Measurements from ENCODE around the gene GNAS. TPM values are rescaled to one million over a fixed set of nuclear protein-coding genes. Genes with fewer than 3 reads are reported as not detected.

GNAS gene
- total and polyA plus RNA-seq, 4 experiments from 2014 or later = 70.1 to 645 (median 412) TPM

GRCh38 chr20:58874469-58874868 lies 22.0 kb downstream of the GNAS start:
- DNase-seq = no peak
- H3K36me3 ChIP-seq (ENCODE audit: insufficient read depth, low read length) = no peaks in the 10 kb centered on the region
- peaks cover 13% of the 10 kb centered on the region for H3K4me1 ChIP-seq (ENCODE audit: insufficient read depth, low read length)
- CTCF ChIA-PET (ENCODE audit: partially characterized antibody) = interaction anchor here (0.6 to 1.0 kb wide), 3 partner anchors 29 to 621 kb away, joined by 3 read pairs; no protein-coding TSS in a partner anchor
- POLR2A ChIA-PET (ENCODE audit: partially characterized antibody) = interaction anchor here (3.1 kb wide), 1 partner anchor 15 kb away, joined by 8 read pairs; no protein-coding TSS in a partner anchor
- H3K4me3 ChIP-seq (ENCODE audit: low read length in 2 of 2) = no peak overlapping the region
- peaks cover 8 to 17% (median 14%) of the 10 kb centered on the region in 4 donors for H3K4me1 Mint-ChIP-seq
- no peaks in the 10 kb centered on the region for H3K9me3 ChIP-seq (ENCODE audit: control insufficient read depth in 1 of 2, low read length in 2 of 2)
- no peak overlapping the region for H3K27ac Mint-ChIP-seq
- H3K27me3 Mint-ChIP-seq = no peaks in the 10 kb centered on the region
- no peak overlapping the region for H3K27ac ChIP-seq (ENCODE audit: low read depth, low read length)
- intact Hi-C loops (cut with micrococcal nuclease) = loop anchor here (5.0 kb wide), 1 partner anchor 333 kb away; no protein-coding TSS in a partner anchor
- H3K4me3 Mint-ChIP-seq = no peak overlapping the region
- H3K36me3 Mint-ChIP-seq = no peaks in the 10 kb centered on the region
- H3K9me3 Mint-ChIP-seq = no peaks in the 10 kb centered on the region
- H3K27me3 ChIP-seq (ENCODE audit: insufficient read depth, low read length) = no peaks in the 10 kb centered on the region

- intact Hi-C loops (cut with micrococcal nuclease) = no loop called here
- Mint-ChIP-seq H3K9me3 (no peaks in the 10 kb centered on the region), H3K27ac (no peak overlapping the region), H3K36me3 (no peaks in the 10 kb centered on the region), H3K4me3 (no peak overlapping the region), H3K27me3 (no peaks in the 10 kb centered on the region), H3K4me1 (peaks cover 8 to 16% (median 14%) of the 10 kb centered on the region in 4 donors)
- Histone ChIP-seq H3K27ac (ENCODE audit: low read depth, low read length) (no peak overlapping the region), H3K4me3 (ENCODE audit: low read length in 2 of 2) (no peak overlapping the region), H3K9me3 (ENCODE audit: control insufficient read depth in 1 of 2, low read length in 2 of 2) (no peaks in the 10 kb centered on the region), H3K4me1 (ENCODE audit: insufficient read depth, low read length) (peaks cover 13% of the 10 kb centered on the region), H3K27me3 (ENCODE audit: insufficient read depth, low read length) (no peaks in the 10 kb centered on the region), H3K36me3 (ENCODE audit: insufficient read depth, low read length) (no peaks in the 10 kb centered on the region)
- ChIA-PET POLR2A (ENCODE audit: partially characterized antibody) (interaction anchor here (3.1 kb wide), 1 partner anchor 14 kb away, joined by 8 read pairs; no protein-coding TSS in a partner anchor), CTCF (ENCODE audit: partially characterized antibody) (interaction anchor here (1.0 kb wide), 1 partner anchor 621 kb away, joined by 3 read pairs; no protein-coding TSS in a partner anchor)
- no peak for DNase-seq
Observed at GRCh38 chr20:58875111-58875510, 22.6 kb downstream of the GNAS start.

GRCh38 chr20:58875541-58876134 lies 23.1 kb downstream of the GNAS start:
- no peaks in the 10 kb centered on the region for H3K9me3 Mint-ChIP-seq
- DNase-seq = no peak
- H3K4me3 Mint-ChIP-seq = no peak overlapping the region
- no peaks in the 10 kb centered on the region for H3K36me3 ChIP-seq (ENCODE audit: insufficient read depth, low read length)
- ChIA-PET POLR2A (ENCODE audit: partially characterized antibody) (interaction anchor here (3.1 kb wide), 1 partner anchor 14 kb away, joined by 8 read pairs; no protein-coding TSS in a partner anchor), CTCF (ENCODE audit: partially characterized antibody) (no interaction called here)
- intact Hi-C loops (cut with micrococcal nuclease) = no loop called here
- no peaks in the 10 kb centered on the region for H3K9me3 ChIP-seq (ENCODE audit: control insufficient read depth in 1 of 2, low read length in 2 of 2)
- peaks cover 8 to 16% (median 13%) of the 10 kb centered on the region in 4 donors for H3K4me1 Mint-ChIP-seq
- H3K36me3 Mint-ChIP-seq = no peaks in the 10 kb centered on the region
- no peak overlapping the region for H3K4me3 ChIP-seq (ENCODE audit: low read length in 2 of 2)
- H3K27ac ChIP-seq (ENCODE audit: low read depth, low read length) = no peak overlapping the region
- H3K27me3 Mint-ChIP-seq = no peaks in the 10 kb centered on the region
- H3K4me1 ChIP-seq (ENCODE audit: insufficient read depth, low read length) = peaks cover 13% of the 10 kb centered on the region
- H3K27ac Mint-ChIP-seq = no peak overlapping the region
- no peaks in the 10 kb centered on the region for H3K27me3 ChIP-seq (ENCODE audit: insufficient read depth, low read length)

GRCh38 chr20:58876437-58876836 lies 23.9 kb downstream of the GNAS start:
- Mint-ChIP-seq H3K27me3 (no peaks in the 10 kb centered on the region), H3K27ac (peak overlapping the region in 1 of 7 donors; percentile 74), H3K9me3 (no peaks in the 10 kb centered on the region), H3K4me3 (no peak overlapping the region), H3K36me3 (no peaks in the 10 kb centered on the region), H3K4me1 (peaks cover 8 to 16% (median 13%) of the 10 kb centered on the region in 4 donors)
- no peak for DNase-seq
- CTCF ChIA-PET (ENCODE audit: partially characterized antibody) = interaction anchor here (0.8 to 0.9 kb wide), 2 partner anchors 11 to 331 kb away, joined by 3 read pairs; no protein-coding TSS in a partner anchor
- Histone ChIP-seq H3K4me3 (ENCODE audit: low read length in 2 of 2) (no peak overlapping the region), H3K27ac (ENCODE audit: low read depth, low read length) (no peak overlapping the region), H3K9me3 (ENCODE audit: control insufficient read depth in 1 of 2, low read length in 2 of 2) (no peaks in the 10 kb centered on the region), H3K4me1 (ENCODE audit: insufficient read depth, low read length) (peaks cover 13% of the 10 kb centered on the region), H3K27me3 (ENCODE audit: insufficient read depth, low read length) (no peaks in the 10 kb centered on the region), H3K36me3 (ENCODE audit: insufficient read depth, low read length) (no peaks in the 10 kb centered on the region)
- intact Hi-C loops (cut with micrococcal nuclease) = no loop called here
- POLR2A ChIA-PET (ENCODE audit: partially characterized antibody) = interaction anchor here (1.2 to 3.1 kb wide), 2 partner anchors 13 to 156 kb away, joined by 4 to 8 read pairs; partner anchors contain the start of gene ATP5F1E

GRCh38 chr20:58877050-58877975 lies 24.8 kb downstream of the GNAS start:
- DNase-seq = no peak
- Histone ChIP-seq H3K27me3 (ENCODE audit: insufficient read depth, low read length) (no peaks in the 10 kb centered on the region), H3K4me1 (ENCODE audit: insufficient read depth, low read length) (peaks cover 13% of the 10 kb centered on the region), H3K27ac (ENCODE audit: low read depth, low read length) (no peak overlapping the region), H3K36me3 (ENCODE audit: insufficient read depth, low read length) (no peaks in the 10 kb centered on the region), H3K9me3 (ENCODE audit: control insufficient read depth in 1 of 2, low read length in 2 of 2) (no peaks in the 10 kb centered on the region), H3K4me3 (ENCODE audit: low read length in 2 of 2) (no peak overlapping the region)
- Mint-ChIP-seq H3K27ac (peak overlapping the region in 6 of 7 donors; percentile 35 to 85 (median 63)), H3K9me3 (no peaks in the 10 kb centered on the region), H3K36me3 (no peaks in the 10 kb centered on the region), H3K27me3 (no peaks in the 10 kb centered on the region), H3K4me1 (peaks cover 8 to 16% (median 13%) of the 10 kb centered on the region in 4 donors), H3K4me3 (peak overlapping the region in 3 of 8 donors; percentile 9 to 43 (median 21))
- ChIA-PET POLR2A (ENCODE audit: partially characterized antibody) (interaction anchor here (0.9 to 3.1 kb wide), 5 partner anchors 10 to 225 kb away, joined by 3 to 8 read pairs (median 4); partner anchors contain the start of gene ATP5F1E), CTCF (ENCODE audit: partially characterized antibody) (interaction anchor here (0.8 to 1.1 kb wide), 3 partner anchors 10 to 330 kb away, joined by 3 to 5 read pairs (median 3); no protein-coding TSS in a partner anchor)
- intact Hi-C loops (cut with micrococcal nuclease) = no loop called here

GRCh38 chr20:58877976-58878360 lies 25.5 kb downstream of the GNAS start:
- peaks cover 13% of the 10 kb centered on the region for H3K4me1 ChIP-seq (ENCODE audit: insufficient read depth, low read length)
- H3K4me3 Mint-ChIP-seq = peak overlapping the region in 3 of 8 donors; percentile 9 to 43 (median 21)
- H3K9me3 ChIP-seq (ENCODE audit: control insufficient read depth in 1 of 2, low read length in 2 of 2) = no peaks in the 10 kb centered on the region
- intact Hi-C loops (cut with micrococcal nuclease) = no loop called here
- no peaks in the 10 kb centered on the region for H3K9me3 Mint-ChIP-seq
- H3K4me1 Mint-ChIP-seq = peaks cover 8 to 16% (median 13%) of the 10 kb centered on the region in 4 donors
- peak in 1 of 5 donors; percentile 26 for DNase-seq
- peak overlapping the region; percentile 35 to 85 (median 66) for H3K27ac Mint-ChIP-seq
- H3K4me3 ChIP-seq (ENCODE audit: low read length in 2 of 2) = no peak overlapping the region
- ChIA-PET CTCF (ENCODE audit: partially characterized antibody) (interaction anchor here (1.4 kb wide), 1 partner anchor 10 kb away, joined by 5 read pairs; no protein-coding TSS in a partner anchor), POLR2A (ENCODE audit: partially characterized antibody) (interaction anchor here (0.9 to 1.3 kb wide), 3 partner anchors 9 to 225 kb away, joined by 3 to 4 read pairs (median 3); no protein-coding TSS in a partner anchor)
- H3K27me3 Mint-ChIP-seq = no peaks in the 10 kb centered on the region
- no peaks in the 10 kb centered on the region for H3K27me3 ChIP-seq (ENCODE audit: insufficient read depth, low read length)
- H3K36me3 Mint-ChIP-seq = no peaks in the 10 kb centered on the region
- no peak overlapping the region for H3K27ac ChIP-seq (ENCODE audit: low read depth, low read length)
- no peaks in the 10 kb centered on the region for H3K36me3 ChIP-seq (ENCODE audit: insufficient read depth, low read length)
